ENCODE data around the gene OPTN.

GRCh38 chr10:13143766-13144165 lies 43.8 kb downstream of the OPTN start:
- TF ChIP-seq CTCF (IDR thresholded peaks at IDR 0.05): no peak
- no peak for TF ChIP-seq ZFX (IDR thresholded peaks at IDR 0.05; ENCODE audit: borderline replicate concordance)

All from 22Rv1 (cell line).